Fibroblast of mammary gland (primary cell): Measurements from ENCODE around the gene DCDC1.

Source experiments
- DNase-seq: peaks from one replicate; pipeline ENCODE4 v3.0.0-alpha.2; 2010; ENCODE audit warnings: low read depth
- H3K4me3 ChIP-seq: 2 replicates; pipeline ENCODE4 v1.5.1; 2011; ENCODE audit warnings: low read depth, mild to moderate bottlenecking, low read length, moderate library complexity; ENCODE audit not compliant: control insufficient read depth
- CTCF ChIP-seq: conservative IDR thresholded peaks from 2 replicates; pipeline ENCODE4 v1.5.1; 2011; ENCODE audit warnings: low read depth, low read length, inconsistent platforms; ENCODE audit not compliant: control insufficient read depth, insufficient read depth

The DCDC1 gene

DNA sequence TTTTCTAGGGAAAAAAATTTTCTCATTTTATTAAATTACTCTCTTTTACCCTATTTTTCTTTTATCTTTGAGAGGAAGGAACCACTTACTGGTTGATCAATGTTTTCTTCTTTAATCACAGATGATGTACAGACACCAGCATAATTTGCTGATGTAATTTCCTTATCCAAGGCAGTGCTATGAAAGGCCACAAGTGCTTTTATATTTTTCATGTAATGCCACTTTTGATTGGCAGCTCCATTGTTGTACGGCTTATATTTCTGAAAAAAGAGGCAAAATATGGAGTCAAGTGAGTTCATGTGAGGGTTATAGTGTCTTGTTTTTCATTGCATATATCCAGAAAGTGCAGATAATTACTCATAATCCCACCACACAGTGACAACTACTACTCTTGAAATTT is 460.7 kb downstream of the DCDC1 start:
- TF ChIP-seq CTCF = no peak
- H3K4me3 ChIP-seq = no peak overlapping the region
- no peak for DNase-seq

GRCh38 chr11:30908272-30908671 is 461.3 kb downstream of the DCDC1 start:
- no peak for DNase-seq
- TF ChIP-seq CTCF = no peak
- H3K4me3 ChIP-seq = no peak overlapping the region

- TF ChIP-seq CTCF = no peak
- no peak for DNase-seq
- no peak overlapping the region for H3K4me3 ChIP-seq
Measured at GRCh38 chr11:30902929-30903328, 466.6 kb downstream of the DCDC1 start.

- DNase-seq = no peak
- no peak for TF ChIP-seq CTCF
- no peak overlapping the region for H3K4me3 ChIP-seq
Measured at GRCh38 chr11:30895046-30895445, 474.5 kb downstream of the DCDC1 start.

DNA sequence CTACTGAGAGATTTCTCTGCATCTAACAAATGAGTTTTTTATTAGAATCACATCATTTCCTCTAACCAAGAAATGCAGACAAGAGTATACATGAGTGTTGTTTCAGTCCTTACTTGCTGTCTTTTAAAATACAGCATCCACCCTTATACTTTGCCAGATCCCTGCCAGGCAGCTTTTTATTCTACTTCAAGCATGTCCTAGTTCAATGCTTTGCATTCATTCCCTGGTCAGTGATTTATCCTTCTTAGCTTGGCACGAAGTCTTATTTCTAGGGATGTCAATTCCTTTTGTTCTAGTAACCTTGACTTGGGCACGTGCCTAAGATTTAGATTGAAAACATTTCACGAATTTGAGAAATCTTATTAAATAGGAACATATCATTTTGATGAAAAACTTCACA is 476.2 kb downstream of the DCDC1 start:
- TF ChIP-seq CTCF = no peak
- DNase-seq = no peak
- H3K4me3 ChIP-seq = no peak overlapping the region

- H3K4me3 ChIP-seq = no peak overlapping the region
- no peak for DNase-seq
- TF ChIP-seq CTCF = no peak
Measured at GRCh38 chr11:30889143-30889794, 480.3 kb downstream of the DCDC1 start.
